CD4-positive, alpha-beta T cell treated with Interleukin-17A for 1 hour (primary cell): Measurements from ENCODE around the gene CA14.
A peak's percentile ranks its signal among the peaks of the same experiment; 100 is the strongest.
"Not testable (repeated sequence)": the region's sequence is repeated elsewhere in the genome, so short reads cannot be mapped to it uniquely, and the experiment has no call there.

Experiments
- DNase-seq: peaks from one replicate; pipeline ENCODE4 v3.0.0-alpha.2; 2020

CA14 gene

DNA sequence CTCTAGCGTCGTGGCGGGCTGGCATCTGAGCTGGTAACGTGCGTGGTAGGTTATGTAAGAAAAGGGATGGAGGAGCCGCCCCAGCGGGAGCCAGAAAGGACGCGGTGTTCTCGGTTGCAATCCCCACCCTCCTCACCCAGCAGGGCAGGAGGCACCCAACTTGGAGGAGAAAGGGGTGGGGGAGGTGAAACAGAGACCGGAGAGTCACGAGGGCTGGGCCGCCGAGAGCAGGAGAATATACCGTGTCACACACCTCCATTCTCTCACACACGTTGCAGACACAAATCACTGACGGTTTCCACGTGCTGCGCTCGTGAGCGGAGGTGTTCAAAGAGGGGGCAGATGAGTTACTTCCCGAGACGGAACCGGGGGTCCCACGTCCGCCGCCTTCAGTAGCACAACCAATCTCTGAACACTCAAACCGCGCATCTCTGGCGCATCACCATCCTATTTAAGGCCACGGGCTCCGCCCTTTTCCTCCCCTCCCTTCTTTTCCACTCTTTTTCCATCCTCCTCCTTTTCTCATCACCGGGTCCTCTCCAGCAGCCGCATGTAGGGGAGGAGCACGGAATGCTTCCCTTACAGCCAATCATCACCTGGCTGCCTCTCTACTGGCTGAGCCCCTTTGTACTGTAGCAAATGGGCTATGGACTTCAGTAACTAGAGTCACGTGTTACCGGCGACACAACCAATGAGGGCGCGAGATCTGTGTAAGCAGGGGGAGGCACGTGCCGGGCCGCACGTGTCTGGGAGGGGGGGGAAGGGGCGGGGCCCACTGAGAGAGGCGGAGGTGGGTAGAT, 24.4 kb downstream of the CA14 start, which contains the start of gene CIART:
Gene CIART, plus strand, starts transcription at position 797 of the 800 bp plus-strand sequence. CDS start 714 bp downstream, outside the sequence.
- DNase-seq, result peak; percentile 93

DNA sequence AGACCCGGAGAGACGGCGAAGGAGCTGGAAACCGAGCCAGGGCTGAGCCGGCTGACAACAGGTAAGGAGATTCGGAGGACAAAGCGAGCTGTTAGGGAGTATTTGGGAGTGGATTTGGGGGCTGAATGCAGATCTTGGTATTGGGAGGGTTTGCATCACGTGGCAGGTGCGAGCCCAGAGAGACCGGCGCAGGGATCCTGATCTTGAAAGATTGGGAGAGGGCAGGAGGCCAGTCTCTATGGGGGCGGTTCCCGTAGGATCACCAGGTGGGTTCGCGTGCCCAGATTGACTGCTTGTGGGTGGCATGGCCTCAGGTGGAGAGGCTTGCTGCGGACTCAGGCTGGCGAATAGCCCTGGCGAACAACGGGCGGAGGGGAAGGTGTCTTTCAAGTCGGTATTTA, 25.0 kb downstream of the CA14 start:
- no peak for DNase-seq

DNA sequence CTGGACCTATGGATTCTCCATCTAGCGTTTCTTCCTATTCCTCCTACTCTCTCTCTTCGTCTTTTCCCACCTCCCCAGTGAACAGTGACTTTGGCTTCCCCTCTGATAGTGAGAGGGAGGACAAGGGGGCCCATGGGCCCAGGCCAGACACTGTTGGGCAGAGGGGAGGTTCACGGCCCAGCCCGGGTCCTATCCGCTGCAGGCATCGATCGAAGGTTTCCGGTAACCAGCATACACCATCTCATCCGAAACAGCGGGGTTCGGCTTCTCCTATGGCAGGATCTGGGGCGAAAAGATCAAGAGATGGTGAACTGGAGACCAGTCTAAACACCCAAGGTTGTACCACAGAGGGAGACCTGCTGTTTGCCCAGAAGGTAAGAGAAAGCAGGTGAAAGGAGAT, 25.7 kb downstream of the CA14 start:
- no peak for DNase-seq

DNA sequence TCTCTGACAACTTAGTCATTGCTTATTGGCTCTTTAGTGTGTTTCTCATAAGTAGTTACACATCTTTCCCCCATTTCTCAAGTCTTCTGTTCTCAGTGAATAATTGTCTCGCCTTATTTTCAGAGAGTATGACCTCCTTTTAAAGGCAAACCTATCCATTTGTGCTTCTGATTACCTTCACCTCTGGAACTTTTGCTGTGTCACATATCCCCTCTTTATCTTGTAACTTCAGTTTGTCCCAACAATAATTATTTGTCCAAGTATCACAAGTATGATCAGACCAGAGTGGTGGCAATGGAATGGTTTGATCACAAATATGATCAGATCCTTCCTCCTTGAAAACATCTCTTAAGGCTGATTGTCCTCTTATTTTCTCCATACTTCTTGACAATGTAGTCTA, 30.8 kb downstream of the CA14 start:
- no peak for DNase-seq

DNA sequence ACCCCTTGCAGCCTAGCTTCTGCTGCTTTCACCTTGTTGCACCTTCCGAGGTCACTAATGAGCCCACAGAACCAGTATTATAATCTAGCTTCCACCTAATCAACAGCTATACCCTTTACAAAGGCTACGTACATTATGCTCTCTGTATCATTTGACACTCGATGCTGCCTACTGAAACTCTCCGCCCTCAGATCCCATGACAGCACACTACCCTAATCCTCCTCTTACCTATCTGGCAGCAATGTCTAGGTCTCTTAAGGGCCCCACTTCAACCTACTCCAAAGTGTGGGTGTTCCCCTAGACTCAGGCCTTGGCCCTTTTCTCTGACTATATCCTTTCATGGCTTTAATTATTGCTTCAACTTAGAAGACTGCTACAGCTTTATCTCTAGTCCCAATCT, 31.2 kb downstream of the CA14 start:
- no peak for DNase-seq

DNA sequence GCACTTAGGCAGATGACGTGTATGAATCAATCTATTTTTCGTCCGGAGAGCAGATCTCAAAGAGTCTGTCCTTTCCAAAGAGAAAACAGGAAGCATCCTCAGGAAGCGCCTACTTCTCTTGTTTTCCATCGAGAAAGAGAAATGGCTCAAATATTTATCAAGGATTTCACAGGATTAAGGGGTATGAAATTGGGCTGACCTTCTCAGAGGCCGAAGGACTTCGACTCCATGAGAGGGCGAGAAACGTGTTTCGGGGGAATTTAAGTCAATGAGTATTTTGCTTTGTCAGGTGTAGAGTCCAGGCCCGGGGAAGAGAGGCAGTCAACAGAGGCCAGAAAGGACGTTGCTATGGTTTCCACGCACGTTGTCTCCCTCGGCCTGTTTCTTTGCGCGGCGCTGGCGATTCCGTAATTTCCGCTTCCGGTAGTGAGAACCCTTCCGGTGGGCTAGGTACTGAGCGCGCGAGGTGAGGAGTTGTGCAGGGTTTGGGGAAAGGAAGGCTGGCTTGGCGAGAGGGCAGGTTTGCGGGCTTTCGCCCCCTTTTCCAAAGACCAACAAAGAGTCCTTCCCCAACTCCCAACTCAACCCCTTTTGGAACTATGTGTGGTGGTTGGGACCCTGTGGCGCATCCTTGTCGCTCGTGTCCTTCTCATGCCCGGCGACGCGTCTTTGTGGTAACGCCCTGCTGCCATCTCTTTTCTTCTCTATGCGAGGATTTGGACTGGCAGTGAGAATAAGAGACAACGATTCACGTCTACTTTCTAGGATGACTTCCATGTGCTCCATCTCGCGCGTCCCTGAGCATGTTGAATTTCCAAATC, 36.1 kb downstream of the CA14 start, which contains the start of gene MRPS21:
Gene MRPS21, plus strand, starts transcription at position 429 of the 821 bp plus-strand sequence. CDS start 506 bp downstream, outside the sequence.
- peak; percentile 94 for DNase-seq

DNA sequence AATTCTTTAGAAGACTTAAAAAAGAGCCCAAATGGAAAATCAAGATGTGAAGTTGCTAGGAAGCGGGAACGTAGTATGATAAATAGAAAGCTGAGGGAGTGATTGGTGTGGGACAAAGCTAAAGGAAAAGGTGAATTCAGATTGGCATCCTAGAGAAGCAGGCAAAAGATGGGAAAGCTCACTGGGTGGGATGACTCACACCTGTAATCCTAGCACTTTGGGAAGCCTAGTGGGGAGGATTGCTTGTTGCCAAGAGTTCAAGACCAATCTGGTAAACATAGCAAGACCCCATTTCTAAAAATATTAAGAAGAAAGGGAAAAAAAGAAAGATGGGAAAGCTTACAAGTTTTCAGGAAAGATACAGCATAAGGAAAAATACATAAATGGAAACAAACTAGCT, 37.9 kb downstream of the CA14 start:
- no peak for DNase-seq

DNA sequence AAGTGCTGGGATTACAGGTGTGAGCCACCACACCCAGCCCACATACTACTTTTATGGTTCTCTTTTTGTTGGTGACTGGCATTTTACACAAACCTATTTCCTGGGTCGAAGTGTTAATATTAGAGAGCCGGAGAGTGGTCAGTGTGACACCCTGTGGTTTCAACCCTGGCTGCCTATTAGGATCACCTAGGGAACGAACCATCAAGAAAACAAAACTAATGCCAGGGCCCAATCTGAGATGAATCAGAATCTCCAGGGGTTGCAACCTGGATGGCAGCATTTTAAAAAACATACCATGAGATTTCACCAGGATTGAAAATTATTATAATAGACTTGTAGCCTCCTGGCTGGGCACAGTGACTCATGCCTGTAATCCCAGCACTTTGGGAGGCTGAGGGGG, 42.1 kb downstream of the CA14 start:
- DNase-seq, result no peak

DNA sequence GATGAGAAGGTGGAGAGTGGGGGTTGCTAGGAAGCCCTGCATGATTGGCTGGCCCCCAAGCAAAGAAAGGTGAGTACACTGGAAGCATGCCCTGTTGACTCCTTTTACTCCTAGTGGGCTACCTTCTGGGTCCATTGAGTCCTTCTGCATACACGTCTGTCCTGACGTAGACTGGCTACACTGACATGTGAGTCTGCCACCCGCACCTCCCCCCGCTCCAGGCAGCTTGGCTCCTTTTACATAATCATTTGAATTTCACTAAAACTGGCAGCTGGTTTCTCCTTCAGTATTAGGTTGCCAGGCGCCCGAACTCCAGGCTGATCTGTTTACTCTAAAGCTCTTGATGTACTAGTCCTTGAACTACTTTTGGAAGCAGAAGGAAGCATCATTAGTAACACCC, 44.8 kb downstream of the CA14 start:
- no peak for DNase-seq

DNA sequence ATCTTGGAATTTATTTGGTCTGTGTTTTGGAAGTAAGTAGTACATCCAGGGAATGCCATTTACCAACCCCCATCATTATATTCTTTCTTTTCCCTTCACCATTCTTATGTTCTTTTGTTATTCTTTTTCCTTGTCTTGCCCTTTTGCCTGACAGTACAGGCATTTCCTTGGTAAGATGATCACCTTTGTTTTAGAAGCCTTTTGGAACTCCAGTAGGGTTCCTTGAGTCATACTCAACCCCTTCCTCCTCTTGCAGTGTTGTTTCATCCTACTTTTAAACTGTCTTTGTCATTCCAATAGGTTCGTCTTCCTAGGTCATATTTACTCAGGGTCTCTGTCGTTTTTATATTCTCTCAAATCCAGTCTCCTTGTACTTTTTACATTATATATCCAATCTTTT, 45.3 kb downstream of the CA14 start:
- no peak for DNase-seq

DNA sequence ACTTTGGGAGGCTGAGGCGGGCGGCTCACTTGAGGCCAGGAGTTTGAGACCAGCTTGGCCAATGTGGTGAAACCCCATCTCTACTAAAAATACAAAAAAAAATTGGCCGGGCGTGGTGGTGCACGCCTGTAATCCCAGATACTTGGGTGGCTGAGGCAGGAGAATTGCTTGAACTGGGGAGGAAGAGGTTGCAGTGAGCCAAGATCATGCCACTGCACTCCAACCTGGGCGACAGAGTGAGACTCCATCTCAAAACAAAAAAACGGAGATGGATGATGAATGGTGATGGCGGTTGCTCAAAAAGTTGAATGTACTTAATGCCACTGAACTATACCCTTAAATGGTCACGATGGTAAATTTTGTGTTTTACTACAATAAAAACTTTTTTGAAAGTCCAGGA, 51.0 kb downstream of the CA14 start:
- DNase-seq, result not testable (repeated sequence)

DNA sequence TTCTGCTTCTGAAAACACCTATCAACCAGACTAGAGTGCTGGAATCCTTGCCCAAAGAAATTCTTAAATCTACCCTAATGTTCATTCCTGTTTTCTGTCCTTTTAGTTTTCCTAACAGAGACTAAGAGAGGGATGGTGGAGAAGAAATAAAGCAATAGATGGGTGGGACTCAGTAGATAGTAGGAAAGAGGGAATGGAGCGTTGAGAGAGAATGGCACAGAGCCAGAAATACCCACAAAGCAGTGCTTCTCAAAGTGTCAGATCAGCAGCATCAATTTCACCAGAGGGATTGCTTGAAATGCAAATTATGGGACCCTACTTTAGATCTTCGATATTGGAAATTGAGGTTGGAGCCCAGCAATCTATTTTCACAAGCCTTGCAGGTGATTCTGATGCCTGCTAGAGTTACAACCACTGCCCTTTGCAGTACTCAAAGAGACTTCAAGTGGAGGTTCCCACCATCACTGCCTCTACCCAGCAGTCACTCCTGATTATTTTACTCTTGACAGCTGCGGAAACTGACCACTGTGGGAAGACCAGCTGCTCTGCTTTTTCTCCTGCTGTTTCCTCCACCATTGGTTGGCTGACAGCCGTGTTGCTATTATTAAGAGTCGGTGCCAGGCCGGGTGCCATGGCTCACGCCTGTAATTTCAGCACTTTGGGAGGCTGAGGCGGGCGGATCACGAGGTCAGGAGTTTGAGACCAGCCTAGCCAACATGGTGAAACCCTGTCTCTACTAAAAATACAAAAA, 52.4 kb downstream of the CA14 start:
- no peak for DNase-seq

DNA sequence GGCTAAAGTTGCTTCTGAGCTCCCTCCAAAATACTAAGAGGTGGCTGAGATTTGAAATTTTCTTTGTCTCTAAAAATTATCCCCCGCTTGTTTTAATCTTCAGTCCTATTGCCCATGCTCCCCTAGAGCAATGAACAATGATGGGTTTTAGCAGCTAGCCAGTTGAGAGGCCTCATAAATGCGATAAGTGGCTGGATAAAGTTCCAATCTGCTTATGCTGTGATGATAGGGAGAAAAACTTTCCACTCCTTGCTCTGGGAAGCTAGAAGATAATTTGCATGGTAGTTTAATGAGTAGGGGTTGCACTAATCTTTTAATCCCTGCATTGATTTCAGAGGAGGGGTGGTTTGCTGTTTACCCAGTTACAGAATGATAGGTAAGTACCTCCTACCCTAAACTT, 54.2 kb downstream of the CA14 start:
- DNase-seq, result no peak
